Panc1 (cell line): ENCODE measurements around the gene PLAAT5. TPM values are rescaled to one million over a fixed set of nuclear protein-coding genes. Genes with fewer than 3 reads are reported as not detected.
"Not testable (repeated sequence)": the region's sequence is repeated elsewhere in the genome, so short reads cannot be mapped to it uniquely, and the experiment has no call there.

Source experiments
- ATAC-seq: fragments of 200-7000 bp; cut with Tn5 transposase; 2 replicates; pipeline ENCODE4 v1.9.1; 2020; ENCODE audit warnings: mild to moderate bottlenecking, moderate library complexity
- BruUV-seq: library from RNA; stranded (reverse); fragments of 400-500 nt; replicated peaks from 2 replicates; lab custom pipeline; 2021; lab: Mats Ljungman, UMichigan
- CTCF ChIA-PET: fragments of 300-600 bp; sonication (Branson Sonifier 250); formaldehyde crosslinking; loops from one replicate; lab custom pipeline; 2022; ENCODE audit warnings: antibody characterized with exemption; lab: Charles Lee
- POLR2A ChIA-PET: fragments of 300-600 bp; sonication (Branson Sonifier 250); formaldehyde crosslinking; loops from one replicate; lab custom pipeline; 2022; ENCODE audit warnings: antibody characterized with exemption; lab: Charles Lee
- DNase-seq: peaks from one replicate; pipeline ENCODE4 v3.0.0-alpha.2; 2010; ENCODE audit warnings: low read depth, low spot score
- H3K27ac ChIP-seq: 2 replicates; pipeline ENCODE4 v1.5.1; 2011; ENCODE audit warnings: mild to moderate bottlenecking, low read length, inconsistent platforms
- H3K27me3 ChIP-seq: fragments of 200-500 bp; sonication (Bioruptor generic); 2 replicates; pipeline ENCODE4 v1.6.0; 2014; ENCODE audit warnings: low read length, inconsistent platforms; ENCODE audit not compliant: control insufficient read depth, insufficient read depth
- H3K36me3 ChIP-seq: fragments of 200-500 bp; sonication (Bioruptor generic); 2 replicates; pipeline ENCODE4 v1.5.1; 2014; ENCODE audit warnings: inconsistent platforms, mild to moderate bottlenecking, low read length, moderate library complexity; ENCODE audit not compliant: control insufficient read depth, insufficient read depth
- H3K4me1 ChIP-seq: 2 replicates; pipeline ENCODE4 v1.5.1; 2011; ENCODE audit warnings: inconsistent platforms, mild to moderate bottlenecking, low read length, moderate library complexity; ENCODE audit not compliant: control insufficient read depth, insufficient read depth
- H3K4me3 ChIP-seq, 2 experiments: 2 replicates each; pipeline ENCODE4 v1.5.1; 2011 to 2012; ENCODE audit warnings: low read depth in 2 of 2, low read length in 2 of 2, mild to moderate bottlenecking in 2 of 2, inconsistent platforms in 1 of 2, moderate library complexity in 1 of 2
- H3K9me3 ChIP-seq: fragments of 200-500 bp; sonication (Bioruptor generic); 2 replicates; pipeline ENCODE4 v1.5.1; 2014; ENCODE audit warnings: low read depth, mild to moderate bottlenecking, inconsistent platforms, low read length, moderate library complexity; ENCODE audit not compliant: control insufficient read depth, insufficient read depth
- CTCF ChIP-seq: fragments of 450-650 bp; IDR thresholded peaks from 2 replicates; pipeline ENCODE4 v1.5.1; 2017; ENCODE audit warnings: mild to moderate bottlenecking
- POLR2AphosphoS5 ChIP-seq: IDR thresholded peaks from 2 replicates; pipeline ENCODE4 v1.6.1; 2012; ENCODE audit warnings: mild to moderate bottlenecking, low read depth, low read length, moderate library complexity
- REST ChIP-seq, 2 experiments: IDR thresholded peaks; 2 replicates each; pipeline ENCODE4 v1.6.1; 2011 to 2012; ENCODE audit warnings: low read depth in 2 of 2, control low read depth in 1 of 2, low read length in 1 of 2, mild to moderate bottlenecking in 1 of 2, moderate library complexity in 1 of 2; ENCODE audit not compliant: insufficient read depth in 1 of 2
- SIN3A ChIP-seq: IDR thresholded peaks from 2 replicates; pipeline ENCODE4 v1.6.1; 2012; ENCODE audit warnings: low read depth, mild to moderate bottlenecking, low read length, moderate library complexity, borderline replicate concordance; ENCODE audit not compliant: insufficient read depth
- TCF7L2 ChIP-seq: IDR thresholded peaks from 2 replicates; pipeline ENCODE4 v1.6.1; 2011; ENCODE audit warnings: mild to moderate bottlenecking, low read depth, low read length, inconsistent platforms
- in situ Hi-C: cut with HindIII; loops from 2 replicates; pipeline ENCODE4 v1.10.0; 2016; ENCODE audit warnings: low sequenced_read_pairs, low pct_unique_long_range_greater_than_20kb
- intact Hi-C: fragments of 100-400 bp; cut with micrococcal nuclease; formaldehyde crosslinking; loops from one replicate; pipeline ENCODE4 v1.10.0; 2022; ENCODE audit not compliant: unreplicated experiment
- total RNA-seq: library from RNA; stranded (reverse); gene quantifications from one replicate; pipeline ENCODE4 v1.2.1, GENCODE V29; 2021; ENCODE audit not compliant: unreplicated experiment

The PLAAT5 gene
- total RNA-seq, 1 experiment from 2014 or later: not detected

- in situ Hi-C loops: no loop called here
- TF ChIP-seq POLR2AphosphoS5: no peak
- CTCF ChIA-PET: no interaction called here
- Histone ChIP-seq H3K27ac (no peak overlapping the region), H3K4me3 (no peak overlapping the region), H3K27me3 (peaks cover 9% of the 10 kb centered on the region; the same call in 1 of the 2 replicates), H3K9me3 (no peaks in the 10 kb centered on the region), H3K36me3 (no peaks in the 10 kb centered on the region), H3K4me1 (no peaks in the 10 kb centered on the region)
- ATAC-seq: no peak
- intact Hi-C loops: no loop called here
- no TSS peak for BruUV-seq
- POLR2A ChIA-PET: no interaction called here
- no peak for DNase-seq
Observed at GRCh38 chr11:63532117-63532516, 41.1 kb upstream of the PLAAT5 start.

GRCh38 chr11:63531074-63531792 lies 40.3 kb upstream of the PLAAT5 start:
- H3K27ac ChIP-seq, DNase-seq, intact Hi-C loops: not testable (repeated sequence)

GRCh38 chr11:63530021-63530420 lies 39.1 kb upstream of the PLAAT5 start:
- no peaks in the 10 kb centered on the region for H3K36me3 ChIP-seq
- no peaks in the 10 kb centered on the region for H3K9me3 ChIP-seq
- no peak overlapping the region for H3K27ac ChIP-seq
- BruUV-seq: no TSS peak
- POLR2A ChIA-PET: no interaction called here
- intact Hi-C loops (no loop called here), in situ Hi-C loops (no loop called here)
- H3K4me1 ChIP-seq: no peaks in the 10 kb centered on the region
- CTCF ChIA-PET: no interaction called here
- no peak for TF ChIP-seq SIN3A
- no peak for TF ChIP-seq TCF7L2
- TF ChIP-seq REST (IDR thresholded peaks at IDR 0.05; ENCODE audit: insufficient read depth in 1 of 2, low read depth in 2 of 2, low read length in 1 of 2): no peak
- TF ChIP-seq POLR2AphosphoS5: no peak
- TF ChIP-seq CTCF: no peak
- H3K4me3 ChIP-seq: no peak overlapping the region
- DNase-seq: no peak
- ATAC-seq: no peak
- peaks cover 9% of the 10 kb centered on the region; the same call in 1 of the 2 replicates for H3K27me3 ChIP-seq

More at GRCh38 chr11:63531074-63531792, 40.3 kb upstream of the PLAAT5 start:
- H3K4me1 ChIP-seq, POLR2A ChIA-PET, CTCF ChIA-PET, in situ Hi-C loops, H3K9me3 ChIP-seq, H3K27me3 ChIP-seq, BruUV-seq, H3K36me3 ChIP-seq, H3K4me3 ChIP-seq, ATAC-seq: not testable (repeated sequence)

- H3K27ac ChIP-seq, in situ Hi-C loops, H3K27me3 ChIP-seq, BruUV-seq, H3K9me3 ChIP-seq, H3K36me3 ChIP-seq, intact Hi-C loops, DNase-seq, POLR2A ChIA-PET, H3K4me3 ChIP-seq, H3K4me1 ChIP-seq, CTCF ChIA-PET, ATAC-seq: not testable (repeated sequence)
Observed at GRCh38 chr11:63529373-63529772, 38.4 kb upstream of the PLAAT5 start.

GRCh38 chr11:63528729-63529278 lies 37.8 kb upstream of the PLAAT5 start:
- intact Hi-C loops, H3K27ac ChIP-seq, POLR2A ChIA-PET, in situ Hi-C loops, BruUV-seq, H3K27me3 ChIP-seq, H3K4me1 ChIP-seq, CTCF ChIA-PET, H3K9me3 ChIP-seq, DNase-seq, ATAC-seq, H3K36me3 ChIP-seq, H3K4me3 ChIP-seq: not testable (repeated sequence)
